HG03575 (cell line): ENCODE data around the gene ERC1.
"Not testable (repeated sequence)": the region's sequence is repeated elsewhere in the genome, so short reads cannot be mapped to it uniquely, and the experiment has no call there.

Experiments used
- ATAC-seq: cut with Tn5 transposase; IDR thresholded peaks from one replicate; pipeline ENCODE4 v1.9.1; 2021; ENCODE audit not compliant: unreplicated experiment, insufficient number of reproducible peaks, low FRiP score; ENCODE audit errors: extremely low read depth

Gene ERC1

DNA sequence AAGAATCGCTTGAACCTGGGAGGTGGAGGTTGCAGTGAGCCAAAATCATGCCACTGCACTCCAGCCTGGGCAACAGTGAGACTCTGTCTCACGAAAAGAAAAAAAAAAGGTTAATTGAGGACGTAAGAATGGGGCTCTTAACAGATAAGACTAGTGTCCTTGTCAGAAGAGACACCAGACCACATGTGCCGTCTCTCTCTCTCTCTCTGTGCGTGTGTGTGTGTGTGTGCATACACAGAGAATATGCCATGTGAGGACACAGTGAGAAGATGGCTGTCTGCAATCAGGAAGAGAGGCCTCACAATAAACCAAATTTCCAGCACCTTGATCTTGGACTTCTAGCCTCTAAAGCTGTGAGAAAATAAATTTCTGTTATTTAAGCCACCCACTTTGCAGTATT is 11.7 kb upstream of the ERC1 start:
- no peak for ATAC-seq

- ATAC-seq = no peak
Measured at GRCh38 chr12:981176-981828, 9.7 kb upstream of the ERC1 start.

- ATAC-seq = no peak
Measured at GRCh38 chr12:981961-982360, 9.1 kb upstream of the ERC1 start.

- no peak for ATAC-seq
Measured at GRCh38 chr12:988646-989045, 2.4 kb upstream of the ERC1 start.

GRCh38 chr12:989051-989450 is 2.0 kb upstream of the ERC1 start:
- ATAC-seq = no peak

DNA sequence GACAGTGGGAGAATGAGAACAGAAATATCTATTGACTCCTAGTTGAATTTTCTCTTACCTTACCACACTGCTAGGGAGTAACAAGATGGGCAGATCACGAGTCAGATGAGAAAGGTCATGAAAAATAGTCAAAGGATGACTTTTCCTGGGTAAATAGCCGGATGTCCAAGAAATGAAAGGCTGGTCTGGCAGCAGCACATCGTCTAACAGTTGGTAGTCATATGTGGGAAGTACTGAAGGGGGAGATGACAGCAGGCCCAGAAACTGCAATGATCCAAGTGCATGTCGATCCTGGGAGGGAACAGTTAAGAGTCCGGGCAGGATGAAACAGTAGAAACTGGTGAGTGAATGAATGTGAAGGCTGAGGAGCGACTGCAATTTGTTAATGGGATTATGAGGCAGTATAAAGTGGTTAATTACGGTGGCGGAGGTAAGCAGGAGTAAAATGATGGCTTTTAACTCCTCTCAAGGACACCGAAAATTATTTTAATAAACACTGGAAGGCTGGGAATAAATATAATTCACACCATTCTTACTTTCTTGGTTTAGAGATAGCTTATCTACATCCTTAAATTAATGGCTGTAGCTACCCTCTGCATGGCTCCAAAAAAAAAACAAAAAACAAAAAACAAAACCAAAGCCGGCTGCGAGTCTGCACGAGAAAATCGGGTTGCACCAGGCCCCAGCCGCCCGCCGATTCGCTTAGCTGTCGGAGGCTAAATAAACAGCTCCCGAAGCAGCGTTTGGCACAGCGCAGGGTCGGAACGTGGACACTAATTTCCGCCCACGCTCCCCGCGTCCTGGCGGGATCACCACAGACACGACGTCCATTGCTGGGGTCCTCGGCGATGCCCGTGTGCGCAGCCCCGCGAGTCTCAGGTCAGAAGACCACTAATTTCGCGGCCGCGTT is 1.0 kb upstream of the ERC1 start:
- no peak for ATAC-seq

GRCh38 chr12:991350-992333 is 619 bp downstream of the ERC1 start:
- no peak for ATAC-seq

DNA sequence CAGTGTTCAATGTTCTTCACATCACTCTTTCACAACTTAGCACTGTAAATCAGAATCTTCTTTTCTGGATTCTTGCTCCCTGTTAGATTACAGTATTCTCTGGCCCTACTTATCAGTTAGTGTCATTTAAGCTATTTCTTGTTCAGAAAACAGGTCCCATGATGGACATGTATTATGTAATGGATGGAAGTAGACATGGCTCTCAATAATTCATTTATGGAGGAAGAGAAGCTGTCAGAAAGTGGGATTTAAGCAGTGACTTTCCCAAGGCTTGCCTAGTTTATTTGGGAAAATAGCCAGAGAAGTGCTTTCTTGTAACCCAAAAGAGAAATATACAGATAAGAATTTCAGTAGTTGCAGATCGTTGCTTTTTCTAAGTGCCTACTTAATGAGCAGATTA is 1.6 kb downstream of the ERC1 start:
- ATAC-seq = no peak

GRCh38 chr12:996881-997280 is 5.9 kb downstream of the ERC1 start:
- ATAC-seq = no peak

DNA sequence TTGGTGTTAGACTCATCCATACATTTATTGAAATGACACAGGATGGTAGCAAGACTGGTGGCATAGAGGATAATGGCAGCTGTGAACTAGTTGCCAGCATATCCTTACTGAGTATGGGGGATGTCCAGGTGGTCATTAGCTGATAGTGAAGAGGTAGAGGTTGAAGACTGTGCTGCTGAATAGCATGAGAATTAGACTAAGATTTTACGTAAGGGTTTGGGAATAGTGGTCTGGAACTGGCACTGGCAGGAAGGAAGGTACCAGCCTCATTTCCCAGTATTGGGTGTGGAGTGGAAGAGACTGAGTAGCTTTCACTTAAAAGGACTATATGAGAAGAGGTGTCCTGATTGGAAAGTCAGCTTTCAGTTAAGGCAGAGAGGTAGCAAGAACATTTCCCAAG is 6.5 kb downstream of the ERC1 start:
- ATAC-seq = no peak

DNA sequence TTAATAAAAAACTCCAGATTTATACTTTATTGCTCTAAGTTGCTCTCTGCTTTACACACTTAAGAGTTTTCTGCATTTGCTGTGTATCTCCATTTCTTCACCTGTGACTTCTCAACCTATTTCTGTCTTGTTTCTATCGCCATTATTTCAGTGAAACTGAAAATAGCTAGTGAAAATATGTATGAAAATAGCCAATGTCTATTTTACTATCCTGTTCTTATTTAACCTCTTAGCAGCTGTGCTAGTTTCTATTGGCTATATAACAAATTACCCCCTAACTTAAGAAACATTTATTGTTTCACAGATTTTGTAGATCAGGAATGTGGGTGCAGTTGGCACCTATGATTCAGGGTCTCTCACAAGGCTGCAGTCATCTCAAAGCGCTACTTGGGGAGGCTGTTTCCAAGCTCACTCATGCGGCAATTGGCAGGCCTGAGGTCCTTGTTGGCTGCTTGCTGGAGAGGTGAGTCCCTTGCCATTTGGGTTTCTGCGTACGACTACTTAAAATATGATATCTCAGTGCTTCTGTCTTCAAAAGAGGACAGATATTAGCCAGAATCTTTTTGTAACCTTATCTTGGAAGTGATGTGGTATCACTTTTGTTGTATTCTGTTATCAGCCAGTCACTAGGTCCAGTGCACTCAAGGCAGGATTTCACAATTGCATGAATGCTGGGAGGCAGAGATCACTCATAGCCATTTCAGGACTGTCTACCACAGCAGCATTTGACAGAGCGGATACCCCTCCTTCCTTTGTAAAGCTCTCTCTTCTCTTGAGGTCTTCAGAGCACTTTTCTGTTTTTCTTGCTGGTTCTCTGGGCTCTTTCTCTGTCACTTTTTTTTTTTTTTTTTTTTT is 7.2 kb downstream of the ERC1 start:
- ATAC-seq = no peak

- ATAC-seq = not testable (repeated sequence)
Measured at GRCh38 chr12:999736-1000135, 8.7 kb downstream of the ERC1 start.

DNA sequence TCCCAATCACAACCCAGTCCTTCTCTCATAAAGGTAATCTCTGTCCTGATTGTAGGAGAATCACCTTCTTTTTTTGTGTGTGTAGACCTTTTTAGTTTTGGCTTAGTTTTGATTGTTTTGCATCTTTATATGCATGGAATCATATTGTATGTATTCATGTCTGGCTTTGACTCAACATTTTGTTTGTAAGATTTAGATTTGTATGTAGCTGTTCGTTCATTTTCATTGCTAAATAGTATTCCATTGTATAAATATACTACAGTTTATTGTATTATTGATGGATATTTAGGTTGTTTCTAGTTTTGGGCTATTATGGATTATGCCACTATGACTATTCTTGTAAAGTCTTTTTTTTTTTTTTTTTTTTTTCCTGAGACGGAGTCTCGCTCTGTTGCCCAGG is 10.5 kb downstream of the ERC1 start:
- ATAC-seq = no peak

DNA sequence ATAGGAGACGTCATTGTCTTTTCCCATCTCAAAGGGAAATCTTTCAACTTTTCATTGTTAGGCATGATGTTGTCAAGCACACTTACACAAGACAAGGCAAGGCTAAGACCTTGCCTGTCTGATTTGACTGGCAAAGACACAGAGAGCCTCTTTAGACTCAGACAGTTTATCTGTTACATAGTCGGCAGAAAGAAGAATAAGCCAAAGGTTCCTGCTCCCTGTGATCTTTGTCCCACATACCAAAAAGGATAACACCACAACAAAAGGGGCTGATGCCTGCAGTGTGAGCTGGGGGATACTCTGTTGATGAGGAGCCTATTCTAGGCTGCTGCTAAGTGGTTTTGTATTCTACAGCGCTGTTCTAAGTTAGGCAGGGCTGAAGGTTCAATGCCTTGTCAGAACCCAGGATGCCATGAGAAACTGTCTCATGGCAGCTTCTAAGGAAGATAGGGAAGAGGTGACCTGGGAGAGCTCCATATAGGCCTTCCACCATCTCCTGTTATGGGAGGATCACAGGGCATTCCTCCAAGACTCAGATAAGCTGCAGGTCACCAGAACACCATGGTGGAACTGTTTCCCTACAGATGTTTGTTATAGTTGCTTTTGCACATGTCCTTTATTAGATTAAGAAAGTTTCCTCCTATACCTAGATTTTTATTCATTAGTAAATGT is 12.7 kb downstream of the ERC1 start:
- ATAC-seq = no peak

GRCh38 chr12:1006255-1006654 is 15.2 kb downstream of the ERC1 start:
- no peak for ATAC-seq

GRCh38 chr12:1007276-1007675 is 16.3 kb downstream of the ERC1 start:
- ATAC-seq = no peak

DNA sequence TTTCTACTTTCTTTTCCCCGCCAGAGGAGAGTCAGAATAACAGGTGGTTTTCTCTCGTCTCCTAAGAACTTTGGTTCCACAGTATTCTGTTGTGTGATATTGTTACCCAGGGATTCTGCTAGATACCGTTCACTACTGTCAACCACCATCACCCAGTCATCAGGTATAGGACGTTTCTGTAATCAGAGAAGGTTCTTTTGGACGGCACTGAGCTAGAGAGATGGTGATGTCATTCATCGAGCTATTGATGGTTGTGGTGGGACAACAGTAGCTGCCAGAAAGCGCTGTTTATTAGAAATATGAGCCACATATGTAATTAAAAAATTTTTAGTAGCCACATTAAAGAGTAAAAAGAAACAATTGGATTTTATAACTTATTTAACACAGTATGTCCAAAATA is 17.0 kb downstream of the ERC1 start:
- ATAC-seq = no peak

DNA sequence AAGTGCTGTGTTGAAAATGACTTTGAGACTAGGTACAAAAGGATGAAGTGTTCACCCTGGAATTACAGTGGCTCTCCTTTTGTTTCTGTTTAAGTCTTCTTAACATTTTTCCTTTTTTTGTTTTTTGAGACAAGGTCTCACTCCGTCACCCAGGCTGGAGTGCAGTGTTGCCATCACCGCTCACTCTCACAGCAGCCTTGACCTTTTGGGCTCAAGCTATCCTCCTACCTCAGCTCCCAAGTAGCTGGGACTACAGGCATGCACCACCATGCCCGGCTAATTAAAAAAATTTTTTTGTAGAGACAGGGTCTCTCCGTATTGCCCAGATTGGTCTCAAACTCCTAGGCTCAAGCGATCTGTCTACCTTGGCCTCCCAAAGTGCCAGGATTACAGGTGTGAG is 20.1 kb downstream of the ERC1 start:
- no peak for ATAC-seq
